Liver (tissue), 3 donors: ENCODE measurements around the gene STK4.

Source experiments
- TAF1 ChIP-seq: conservative IDR thresholded peaks from 2 replicates; pipeline ENCODE4 v1.6.1; 2016; ENCODE audit warnings: antibody characterized with exemption, mild to moderate bottlenecking
- TF ChIP-seq, protein P1 (sequence below): fragments of 150-350 bp; IDR thresholded peaks from 2 replicates; pipeline ENCODE4 v1.5.1; 2017; ENCODE audit warnings: improper control_type of control experiment, low read depth, low read length; ENCODE audit not compliant: missing input control
- donor health status: healthy.
- donor health status: healthy.

DNA sequence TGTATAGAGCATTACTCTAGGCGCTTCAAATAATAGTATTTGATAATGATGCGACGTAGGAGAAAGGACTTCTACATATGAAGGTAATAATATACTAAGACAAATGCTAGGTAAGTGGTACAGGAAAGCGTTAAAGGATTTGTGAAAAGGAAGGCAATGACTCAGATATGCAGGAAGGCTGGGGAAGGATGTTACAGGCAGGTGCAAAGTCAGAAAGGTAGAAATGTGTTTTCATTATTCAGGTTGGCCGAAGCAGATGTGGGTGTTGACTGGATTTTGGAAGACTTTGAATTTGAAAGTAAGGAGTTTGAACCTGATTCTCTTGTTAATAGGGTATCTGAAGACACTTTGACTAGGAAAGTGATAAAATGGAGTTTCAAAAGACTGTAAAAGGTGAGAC is 51.0 kb downstream of the STK4 start:
- TF ChIP-seq, protein P1, sequence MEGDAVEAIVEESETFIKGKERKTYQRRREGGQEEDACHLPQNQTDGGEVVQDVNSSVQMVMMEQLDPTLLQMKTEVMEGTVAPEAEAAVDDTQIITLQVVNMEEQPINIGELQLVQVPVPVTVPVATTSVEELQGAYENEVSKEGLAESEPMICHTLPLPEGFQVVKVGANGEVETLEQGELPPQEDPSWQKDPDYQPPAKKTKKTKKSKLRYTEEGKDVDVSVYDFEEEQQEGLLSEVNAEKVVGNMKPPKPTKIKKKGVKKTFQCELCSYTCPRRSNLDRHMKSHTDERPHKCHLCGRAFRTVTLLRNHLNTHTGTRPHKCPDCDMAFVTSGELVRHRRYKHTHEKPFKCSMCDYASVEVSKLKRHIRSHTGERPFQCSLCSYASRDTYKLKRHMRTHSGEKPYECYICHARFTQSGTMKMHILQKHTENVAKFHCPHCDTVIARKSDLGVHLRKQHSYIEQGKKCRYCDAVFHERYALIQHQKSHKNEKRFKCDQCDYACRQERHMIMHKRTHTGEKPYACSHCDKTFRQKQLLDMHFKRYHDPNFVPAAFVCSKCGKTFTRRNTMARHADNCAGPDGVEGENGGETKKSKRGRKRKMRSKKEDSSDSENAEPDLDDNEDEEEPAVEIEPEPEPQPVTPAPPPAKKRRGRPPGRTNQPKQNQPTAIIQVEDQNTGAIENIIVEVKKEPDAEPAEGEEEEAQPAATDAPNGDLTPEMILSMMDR: no peak
- no peak for TF ChIP-seq TAF1
